Astrocyte of the spinal cord (primary cell): ENCODE data around the gene PHACTR3.

Experiments
- DNase-seq: peaks from one replicate; pipeline ENCODE4 v3.0.0; 2011; ENCODE audit warnings: low read depth, low spot score
- H3K4me3 ChIP-seq: 2 replicates; pipeline ENCODE4 v1.5.1; 2011; ENCODE audit warnings: low read depth, mild to moderate bottlenecking, low read length, moderate library complexity
- in situ Hi-C: cut with HindIII; loops from 2 replicates; pipeline ENCODE4 v1.10.0; 2017; ENCODE audit warnings: low sequenced_read_pairs
- TF ChIP-seq, protein P1 (sequence below): IDR thresholded peaks from 2 replicates; pipeline ENCODE4 v1.5.1; 2012; ENCODE audit warnings: low read depth, mild to moderate bottlenecking, low read length, inconsistent platforms

Gene PHACTR3

DNA sequence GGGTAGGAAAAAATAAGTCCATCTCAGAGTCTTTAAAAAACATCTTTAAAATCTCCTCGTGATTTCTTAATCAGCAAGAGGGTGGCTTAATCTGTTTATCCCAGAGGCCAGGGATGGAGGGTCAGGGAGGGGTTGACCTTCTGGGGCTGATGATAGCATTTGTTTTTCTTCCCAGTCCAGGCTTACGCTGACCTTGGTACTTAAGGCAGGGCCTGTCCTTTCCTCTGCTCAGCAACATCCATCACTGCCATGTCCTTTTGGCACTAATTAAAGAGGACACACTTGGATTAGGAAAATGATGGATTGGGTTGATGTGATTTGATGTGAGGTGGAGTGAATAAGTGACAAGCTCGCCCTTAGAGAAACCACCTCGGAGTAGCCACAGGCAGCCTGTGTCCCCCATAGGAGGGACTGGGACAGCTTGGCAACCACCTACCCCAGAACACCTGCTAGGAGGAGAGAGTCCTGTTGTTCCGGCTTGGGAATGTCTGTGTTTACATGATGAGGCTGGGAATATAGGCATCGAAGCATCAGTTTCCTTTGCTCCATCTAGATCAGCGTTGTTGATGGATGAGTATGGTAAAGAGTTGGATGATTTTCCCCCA, 44.2 kb downstream of the PHACTR3 start:
- no peak for DNase-seq
- in situ Hi-C loops: no loop called here
- H3K4me3 ChIP-seq: no peak overlapping the region
- TF ChIP-seq, protein P1, sequence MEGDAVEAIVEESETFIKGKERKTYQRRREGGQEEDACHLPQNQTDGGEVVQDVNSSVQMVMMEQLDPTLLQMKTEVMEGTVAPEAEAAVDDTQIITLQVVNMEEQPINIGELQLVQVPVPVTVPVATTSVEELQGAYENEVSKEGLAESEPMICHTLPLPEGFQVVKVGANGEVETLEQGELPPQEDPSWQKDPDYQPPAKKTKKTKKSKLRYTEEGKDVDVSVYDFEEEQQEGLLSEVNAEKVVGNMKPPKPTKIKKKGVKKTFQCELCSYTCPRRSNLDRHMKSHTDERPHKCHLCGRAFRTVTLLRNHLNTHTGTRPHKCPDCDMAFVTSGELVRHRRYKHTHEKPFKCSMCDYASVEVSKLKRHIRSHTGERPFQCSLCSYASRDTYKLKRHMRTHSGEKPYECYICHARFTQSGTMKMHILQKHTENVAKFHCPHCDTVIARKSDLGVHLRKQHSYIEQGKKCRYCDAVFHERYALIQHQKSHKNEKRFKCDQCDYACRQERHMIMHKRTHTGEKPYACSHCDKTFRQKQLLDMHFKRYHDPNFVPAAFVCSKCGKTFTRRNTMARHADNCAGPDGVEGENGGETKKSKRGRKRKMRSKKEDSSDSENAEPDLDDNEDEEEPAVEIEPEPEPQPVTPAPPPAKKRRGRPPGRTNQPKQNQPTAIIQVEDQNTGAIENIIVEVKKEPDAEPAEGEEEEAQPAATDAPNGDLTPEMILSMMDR: no peak

DNA sequence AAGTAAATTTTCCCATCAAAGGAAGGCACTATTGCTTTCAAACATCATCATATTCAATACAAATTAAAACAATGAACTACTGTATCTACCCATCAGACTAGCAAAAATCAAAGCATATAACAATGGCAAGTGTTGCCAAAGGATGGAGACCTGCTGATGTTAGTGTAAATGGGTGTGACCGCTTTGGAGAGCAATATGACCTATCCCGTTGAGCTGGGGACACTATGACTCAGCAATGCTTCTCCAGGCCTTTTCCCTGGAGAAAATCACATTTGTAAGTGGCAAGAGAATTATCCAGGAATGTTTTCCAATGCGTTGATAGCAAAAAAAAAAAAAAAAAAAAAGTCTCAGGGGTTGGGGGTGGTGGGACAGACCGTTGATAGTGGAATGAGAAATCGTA, 46.1 kb downstream of the PHACTR3 start:
- TF ChIP-seq, protein P1: no peak
- H3K4me3 ChIP-seq: no peak overlapping the region
- no peak for DNase-seq
- in situ Hi-C loops: no loop called here

DNA sequence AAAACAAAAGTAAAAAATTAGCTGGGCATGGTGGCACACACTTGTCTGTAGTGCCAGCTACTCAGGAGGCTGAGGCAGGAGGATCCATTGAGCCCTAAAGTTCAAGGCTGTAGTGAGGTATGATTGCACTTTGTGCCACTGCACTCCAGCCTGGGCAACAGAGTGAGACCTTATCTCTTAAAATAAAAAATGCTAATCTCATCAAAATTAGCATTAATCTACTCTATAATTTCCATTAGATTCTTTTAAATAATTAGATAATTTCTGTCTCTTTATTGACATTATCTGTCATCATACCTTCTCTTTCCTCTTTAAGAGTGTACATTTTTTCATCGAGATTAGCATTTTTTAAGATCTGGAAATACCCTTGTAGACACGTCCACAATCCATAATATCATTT, 48.0 kb downstream of the PHACTR3 start:
- no peak for DNase-seq
- TF ChIP-seq, protein P1: no peak
- H3K4me3 ChIP-seq: no peak overlapping the region
- in situ Hi-C loops: no loop called here

DNA sequence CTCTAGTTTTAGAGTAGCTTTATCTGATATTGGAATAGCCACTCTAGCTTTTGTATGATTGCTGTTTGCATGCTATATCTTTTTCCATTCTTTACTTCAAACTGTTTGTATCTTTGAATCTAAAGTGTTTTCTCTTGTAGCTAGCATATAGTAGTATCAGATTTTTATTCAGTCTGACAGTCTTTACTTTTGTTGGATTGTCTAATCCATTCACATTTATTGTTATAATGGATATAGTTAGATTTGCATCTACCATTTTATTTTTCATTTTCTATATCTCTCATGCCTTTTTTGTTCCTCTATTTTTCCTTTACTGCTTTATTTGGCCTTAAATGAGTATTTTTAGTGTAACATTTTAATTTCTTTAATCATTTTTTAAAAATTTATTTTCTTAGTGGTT, 52.1 kb downstream of the PHACTR3 start:
- DNase-seq: no peak
- in situ Hi-C loops: no loop called here
- H3K4me3 ChIP-seq: no peak overlapping the region
- TF ChIP-seq, protein P1: no peak

DNA sequence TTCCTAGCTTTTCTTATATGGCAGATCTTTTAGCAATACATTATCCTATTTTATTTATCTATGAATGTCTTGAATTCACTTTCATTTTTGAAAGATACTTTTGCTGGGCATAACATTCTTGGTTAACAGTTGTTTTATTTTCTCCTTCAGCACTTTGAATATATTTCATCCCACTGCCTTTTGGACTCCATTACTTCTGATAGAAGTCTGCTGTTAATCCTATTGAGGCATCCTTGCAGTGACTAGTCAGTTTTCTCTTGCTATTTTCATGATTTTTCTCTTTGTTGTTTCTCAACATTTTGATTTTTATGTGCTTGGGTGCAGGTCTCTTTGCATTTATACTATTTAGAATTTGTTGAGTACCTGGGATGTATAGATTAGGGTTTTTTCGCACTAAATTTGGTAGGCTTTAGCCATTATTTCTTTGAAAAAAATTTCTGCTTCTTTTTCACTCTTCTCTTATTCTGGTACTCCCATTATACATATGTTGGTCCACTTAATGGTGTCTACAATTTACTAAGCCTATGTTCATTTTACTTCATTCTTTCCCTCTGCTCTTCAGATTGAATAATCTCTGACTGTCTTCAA, 53.2 kb downstream of the PHACTR3 start:
- in situ Hi-C loops: no loop called here
- no peak overlapping the region for H3K4me3 ChIP-seq
- peak; percentile 3 for DNase-seq
- TF ChIP-seq, protein P1: no peak

DNA sequence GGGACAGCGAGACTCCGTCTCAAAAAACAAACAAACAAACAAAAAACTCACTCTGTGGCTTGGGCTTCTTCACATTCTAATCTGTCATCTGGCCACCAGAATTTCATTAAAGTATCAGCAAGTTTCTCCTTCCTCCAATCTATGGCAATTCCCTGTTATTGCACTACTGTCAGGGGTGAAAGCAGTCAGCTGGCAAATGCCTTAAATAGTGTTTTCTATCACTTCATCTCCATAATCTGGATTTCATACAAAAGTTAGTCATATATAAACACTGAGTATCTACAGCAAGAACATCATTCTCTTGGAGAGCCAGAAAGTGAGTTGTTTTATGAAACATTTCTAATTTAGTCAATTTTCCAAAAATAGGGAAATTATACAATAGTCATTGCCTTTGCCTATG, 56.1 kb downstream of the PHACTR3 start:
- in situ Hi-C loops: no loop called here
- no peak overlapping the region for H3K4me3 ChIP-seq
- no peak for DNase-seq
- TF ChIP-seq, protein P1: no peak

DNA sequence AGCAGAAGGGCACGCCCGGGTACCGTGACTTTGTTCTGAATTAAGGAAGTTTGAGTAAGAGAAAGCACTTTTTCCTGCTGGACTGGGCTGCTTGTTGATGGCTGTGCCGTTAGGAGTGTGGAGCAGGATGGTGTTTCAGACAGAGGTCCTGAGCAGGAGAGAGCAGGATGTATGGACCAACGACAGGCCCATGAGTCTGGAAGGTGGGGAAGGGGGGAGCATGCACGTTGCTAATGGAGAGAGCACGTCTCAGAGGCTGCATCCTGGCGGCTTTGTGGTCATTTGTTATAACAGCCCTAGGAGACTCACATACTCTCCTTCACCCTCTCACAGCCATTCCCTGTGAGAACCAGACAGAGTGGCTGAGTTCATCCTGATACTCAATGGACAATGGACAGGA, 56.8 kb downstream of the PHACTR3 start:
- DNase-seq: no peak
- TF ChIP-seq, protein P1: no peak
- no peak overlapping the region for H3K4me3 ChIP-seq
- in situ Hi-C loops: no loop called here
